ENCODE measurements around the gene ACER1.

Gene ACER1

GRCh38 chr19:6378041-6378440 is 44.6 kb upstream of the ACER1 start:
- Histone ChIP-seq H3K4me3 (ENCODE audit: severe bottlenecking) (no peak overlapping the region), H3K36me3 (ENCODE audit: low read depth) (peaks cover 35% of the 10 kb centered on the region), H3K27ac (ENCODE audit: poor library complexity, severe bottlenecking) (no peak overlapping the region), H3K27me3 (ENCODE audit: insufficient read depth, poor library complexity, severe bottlenecking) (no peaks in the 10 kb centered on the region), H3K9me3 (ENCODE audit: severe bottlenecking) (no peaks in the 10 kb centered on the region), H3K4me1 (ENCODE audit: insufficient read depth, poor library complexity, severe bottlenecking) (no peaks in the 10 kb centered on the region)
- no peak for DNase-seq (ENCODE audit: low spot score)
- TF ChIP-seq CTCF (IDR thresholded peaks at IDR 0.05; ENCODE audit: poor library complexity, severe bottlenecking): no peak
- no peak for ATAC-seq (ENCODE audit: low read depth)

GRCh38 chr19:6376512-6377190 is 43.2 kb upstream of the ACER1 start:
- no peak for ATAC-seq (ENCODE audit: low read depth)
- Histone ChIP-seq H3K9me3 (ENCODE audit: severe bottlenecking) (no peaks in the 10 kb centered on the region), H3K36me3 (ENCODE audit: low read depth) (peaks cover 24% of the 10 kb centered on the region)

GRCh38 chr19:6375411-6376010 is 42.1 kb upstream of the ACER1 start, which contains the start of gene PSPN:
Gene PSPN (minus strand): TSS chr19:6375933. CDS start chr19:6375849, 84 bp downstream.
- DNase-seq (ENCODE audit: low spot score): no peak
- peaks cover 13% of the 10 kb centered on the region for H3K36me3 ChIP-seq (ENCODE audit: low read depth)

More at GRCh38 chr19:6376512-6377190, 43.2 kb upstream of the ACER1 start:
- DNase-seq (ENCODE audit: low spot score): no peak
- H3K4me1 ChIP-seq (ENCODE audit: insufficient read depth, poor library complexity, severe bottlenecking): no peaks in the 10 kb centered on the region
- no peaks in the 10 kb centered on the region for H3K27me3 ChIP-seq (ENCODE audit: insufficient read depth, poor library complexity, severe bottlenecking)
- no peak overlapping the region for H3K4me3 ChIP-seq (ENCODE audit: severe bottlenecking)
- no peak for TF ChIP-seq CTCF (IDR thresholded peaks at IDR 0.05; ENCODE audit: poor library complexity, severe bottlenecking)
- H3K27ac ChIP-seq (ENCODE audit: poor library complexity, severe bottlenecking): no peak overlapping the region

GRCh38 chr19:6374711-6375410 is 41.4 kb upstream of the ACER1 start:
- Histone ChIP-seq H3K4me1 (ENCODE audit: insufficient read depth, poor library complexity, severe bottlenecking) (no peaks in the 10 kb centered on the region), H3K27ac (ENCODE audit: poor library complexity, severe bottlenecking) (no peak overlapping the region), H3K9me3 (ENCODE audit: severe bottlenecking) (no peaks in the 10 kb centered on the region), H3K36me3 (ENCODE audit: low read depth) (peaks cover 6% of the 10 kb centered on the region; the same call in 1 of the 2 replicates), H3K27me3 (ENCODE audit: insufficient read depth, poor library complexity, severe bottlenecking) (no peaks in the 10 kb centered on the region), H3K4me3 (ENCODE audit: severe bottlenecking) (no peak overlapping the region)
- DNase-seq (ENCODE audit: low spot score) (no peak), ATAC-seq (ENCODE audit: low read depth) (no peak)
- TF ChIP-seq CTCF (IDR thresholded peaks at IDR 0.05; ENCODE audit: poor library complexity, severe bottlenecking): no peak

More at GRCh38 chr19:6375411-6376010, 42.1 kb upstream of the ACER1 start, which contains the start of gene PSPN:
- no peaks in the 10 kb centered on the region for H3K27me3 ChIP-seq (ENCODE audit: insufficient read depth, poor library complexity, severe bottlenecking)
- no peaks in the 10 kb centered on the region for H3K9me3 ChIP-seq (ENCODE audit: severe bottlenecking)
- TF ChIP-seq CTCF (IDR thresholded peaks at IDR 0.05; ENCODE audit: poor library complexity, severe bottlenecking): no peak
- no peak within 1 kb of the TSS for H3K4me3 ChIP-seq (ENCODE audit: severe bottlenecking)
- no peaks in the 10 kb centered on the region for H3K4me1 ChIP-seq (ENCODE audit: insufficient read depth, poor library complexity, severe bottlenecking)
- no peak for ATAC-seq (ENCODE audit: low read depth)
- no peak within 1 kb of the TSS for H3K27ac ChIP-seq (ENCODE audit: poor library complexity, severe bottlenecking)

All from RWPE2 (cell line).